Transverse colon (tissue), 4 donors: ENCODE results near the gene PRPF40B. TPM values are rescaled to one million over a fixed set of nuclear protein-coding genes. Genes with fewer than 3 reads are reported as not detected.
A peak's percentile ranks its signal among the peaks of the same experiment; 100 is the strongest.

Experiments used
- DNase-seq: peaks from one replicate; pipeline ENCODE4 v3.0.0-alpha.2; 2019
- H3K27ac ChIP-seq, 4 donors: fragments of 200-600 bp; sonication (generic); 2 replicates each; pipeline ENCODE4 v1.5.1; 2016 to 2018; ENCODE audit warnings: inconsistent platforms in 4 of 4
- H3K27me3 ChIP-seq: fragments of 200-600 bp; sonication (generic); 2 replicates; pipeline ENCODE4 v1.5.1; 2017; ENCODE audit warnings: inconsistent platforms
- H3K36me3 ChIP-seq, 4 donors: fragments of 200-600 bp; sonication (generic); 2 replicates each; pipeline ENCODE4 v1.5.1; 2017 to 2019; ENCODE audit warnings: inconsistent platforms in 4 of 4
- H3K4me1 ChIP-seq, 4 donors: fragments of 200-600 bp; sonication (generic); 2 replicates each; pipeline ENCODE4 v1.5.1; 2017 to 2020; ENCODE audit warnings: inconsistent platforms in 4 of 4
- H3K4me3 ChIP-seq, 4 donors: fragments of 200-600 bp; sonication (generic); 1 replicate in 1 of 4; 2 replicates in 3 of 4; pipeline versions ENCODE4 v1.5.1 to v1.6.1; 2017 to 2019; ENCODE audit warnings: inconsistent platforms in 4 of 4
- H3K9me3 ChIP-seq, 2 donors: fragments of 200-600 bp; sonication (generic); 2 replicates each; pipeline ENCODE4 v1.5.1; 2017 to 2019; ENCODE audit warnings: inconsistent platforms in 2 of 2
- EP300 ChIP-seq: sonication (generic); formaldehyde crosslinking; IDR thresholded peaks from one replicate; pipeline ENCODE4 v1.6.1; 2017; ENCODE audit warnings: antibody characterized with exemption, low read depth
- POLR2A ChIP-seq: fragments of 450-650 bp; IDR thresholded peaks from one replicate; pipeline ENCODE4 v1.6.1; 2016; ENCODE audit warnings: antibody characterized with exemption, mild to moderate bottlenecking, moderate library complexity
- POLR2AphosphoS5 ChIP-seq, 3 donors: sonication (generic); formaldehyde crosslinking; IDR thresholded peaks; one replicate each; pipeline ENCODE4 v1.6.1; 2016; ENCODE audit warnings: antibody characterized with exemption in 3 of 3
- WGBS, 2 donors: methylation state at CpG; one replicate each; pipeline ENCODE4 v1.1.5; 2018; ENCODE audit warnings: low coverage in 1 of 2; 5-methylcytosine and 5-hydroxymethylcytosine counted together
- in situ Hi-C, 4 donors: fragments of 200-750 bp; cut with MboI; loops; one replicate each; pipeline versions ENCODE4 v1.15.0 to v1.15.1; 2017; ENCODE audit warnings: low sequenced_read_pairs in 3 of 4, low pct_ligation_motif_present in 1 of 4, low pct_unique_long_range_greater_than_20kb in 1 of 4
- intact Hi-C: fragments of 100-400 bp; cut with DNase I; formaldehyde crosslinking; loops from one replicate; pipeline ENCODE4 v1.15.1; 2023; ENCODE audit warnings: low total_unique reads
- total RNA-seq, 4 donors: library from RNA; depleted of rRNA; stranded (reverse); fragments of >200 nt; gene quantifications; one replicate each; pipeline ENCODE4 v1.1.0, GENCODE V29; 2016
- TF ChIP-seq, protein P1 (sequence below), 5 experiments: fragments of 200-600 bp in 3 of 5; fragments of 450-650 bp in 2 of 5; sonication (generic) in 3 of 5; IDR thresholded peaks; 1 replicate in 2 of 5; 2 replicates in 3 of 5; pipeline ENCODE4 v1.5.1; 2016 to 2017; ENCODE audit warnings: antibody characterized with exemption in 5 of 5, inconsistent platforms in 3 of 5, mild to moderate bottlenecking in 2 of 5, moderate library complexity in 1 of 5

PRPF40B gene
- total RNA-seq, 4 donors from 2014 or later, result 3.7 to 12.7 (median 8.7) TPM

DNA sequence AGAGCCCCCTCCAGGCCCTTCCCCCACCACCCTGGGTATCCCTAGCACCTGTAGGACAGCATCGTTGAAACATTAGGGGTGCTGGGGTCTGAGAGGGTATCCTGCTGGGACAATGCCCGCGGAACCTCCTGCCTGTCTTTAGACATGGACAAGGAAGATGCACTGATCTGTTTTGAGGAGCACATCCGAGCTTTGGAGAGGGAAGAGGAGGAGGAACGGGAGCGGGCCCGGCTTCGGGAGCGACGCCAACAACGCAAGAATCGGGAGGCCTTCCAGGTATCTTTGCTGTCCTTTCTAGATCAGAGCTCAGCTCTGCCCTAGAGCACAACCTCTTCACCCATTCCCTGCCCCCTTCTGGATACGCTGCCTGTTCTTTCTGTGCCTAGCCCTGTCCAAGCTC lies 13.2 kb downstream of the PRPF40B start:
- Histone ChIP-seq H3K36me3 (no peaks in the 10 kb centered on the region), H3K4me1 (peaks cover 0 to 10% (median 8%) of the 10 kb centered on the region in 4 donors), H3K4me3 (no peak overlapping the region), H3K27ac (peak overlapping the region in 3 of 4 donors; percentile 3 to 69 (median 33)), H3K9me3 (no peaks in the 10 kb centered on the region), H3K27me3 (no peaks in the 10 kb centered on the region)
- WGBS, 2 donors, result 40 to 82% methylated on average over 1 to 13 of the region's 13 CpGs
- intact Hi-C loops (no loop called here), in situ Hi-C loops (no loop called here)
- no peak for DNase-seq
- TF ChIP-seq EP300 (no peak), POLR2A (no peak), POLR2AphosphoS5 (IDR thresholded peaks at IDR 0.05) (no peak)
- TF ChIP-seq, protein P1, sequence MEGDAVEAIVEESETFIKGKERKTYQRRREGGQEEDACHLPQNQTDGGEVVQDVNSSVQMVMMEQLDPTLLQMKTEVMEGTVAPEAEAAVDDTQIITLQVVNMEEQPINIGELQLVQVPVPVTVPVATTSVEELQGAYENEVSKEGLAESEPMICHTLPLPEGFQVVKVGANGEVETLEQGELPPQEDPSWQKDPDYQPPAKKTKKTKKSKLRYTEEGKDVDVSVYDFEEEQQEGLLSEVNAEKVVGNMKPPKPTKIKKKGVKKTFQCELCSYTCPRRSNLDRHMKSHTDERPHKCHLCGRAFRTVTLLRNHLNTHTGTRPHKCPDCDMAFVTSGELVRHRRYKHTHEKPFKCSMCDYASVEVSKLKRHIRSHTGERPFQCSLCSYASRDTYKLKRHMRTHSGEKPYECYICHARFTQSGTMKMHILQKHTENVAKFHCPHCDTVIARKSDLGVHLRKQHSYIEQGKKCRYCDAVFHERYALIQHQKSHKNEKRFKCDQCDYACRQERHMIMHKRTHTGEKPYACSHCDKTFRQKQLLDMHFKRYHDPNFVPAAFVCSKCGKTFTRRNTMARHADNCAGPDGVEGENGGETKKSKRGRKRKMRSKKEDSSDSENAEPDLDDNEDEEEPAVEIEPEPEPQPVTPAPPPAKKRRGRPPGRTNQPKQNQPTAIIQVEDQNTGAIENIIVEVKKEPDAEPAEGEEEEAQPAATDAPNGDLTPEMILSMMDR (IDR thresholded peaks at IDR 0.05), result no peak

DNA sequence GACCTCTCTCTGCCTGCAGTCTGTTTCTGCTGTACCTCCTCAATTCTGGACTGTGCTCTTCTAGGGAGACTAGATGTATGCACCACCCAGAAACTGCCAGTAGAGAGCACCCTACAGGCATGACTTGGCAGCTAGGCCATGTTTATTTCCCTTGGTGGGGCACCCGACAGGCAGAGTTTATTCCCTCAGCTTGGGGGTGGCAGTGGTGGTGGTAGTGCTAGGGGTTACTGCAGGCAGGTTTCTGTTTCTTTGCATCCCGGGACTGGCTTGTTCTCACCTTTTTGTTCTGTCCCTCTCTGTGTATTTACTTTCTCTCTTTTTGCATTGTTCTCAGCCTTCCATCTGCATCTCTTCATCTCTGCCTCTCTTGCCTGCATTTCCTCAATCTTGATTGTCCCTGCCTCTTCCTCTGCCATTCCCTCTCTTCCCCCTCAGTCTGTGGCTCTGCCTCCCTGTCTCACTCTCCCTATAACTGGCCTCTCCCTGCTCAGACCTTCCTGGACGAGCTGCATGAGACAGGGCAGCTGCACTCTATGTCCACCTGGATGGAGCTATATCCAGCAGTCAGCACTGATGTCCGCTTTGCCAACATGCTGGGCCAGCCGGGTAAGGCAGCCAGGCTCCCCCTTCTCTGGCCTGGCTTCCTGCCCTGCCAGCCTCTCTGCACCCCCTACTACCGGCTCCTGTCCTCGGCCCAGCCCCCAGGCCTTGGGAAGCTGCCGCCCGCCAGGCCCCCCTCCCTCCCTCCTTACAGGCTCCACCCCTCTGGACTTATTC lies 13.8 kb downstream of the PRPF40B start:
- WGBS, 2 donors, result 47% methylated on average over 3 to 9 of the region's 9 CpGs
- in situ Hi-C loops, result no loop called here
- no peaks in the 10 kb centered on the region for H3K36me3 ChIP-seq
- TF ChIP-seq, protein P1 (IDR thresholded peaks at IDR 0.05), result peak; percentile 59 to 60 (median 60)
- TF ChIP-seq POLR2AphosphoS5 (IDR thresholded peaks at IDR 0.05), result no peak
- H3K4me1 ChIP-seq, result peaks cover 0 to 10% (median 8%) of the 10 kb centered on the region in 4 donors
- intact Hi-C loops, result no loop called here
- no peak overlapping the region for H3K4me3 ChIP-seq
- peak overlapping the region in 3 of 4 donors; percentile 18 to 69 (median 33) for H3K27ac ChIP-seq
- no peaks in the 10 kb centered on the region for H3K9me3 ChIP-seq
- no peaks in the 10 kb centered on the region for H3K27me3 ChIP-seq
- peak; percentile 52 for DNase-seq

DNA sequence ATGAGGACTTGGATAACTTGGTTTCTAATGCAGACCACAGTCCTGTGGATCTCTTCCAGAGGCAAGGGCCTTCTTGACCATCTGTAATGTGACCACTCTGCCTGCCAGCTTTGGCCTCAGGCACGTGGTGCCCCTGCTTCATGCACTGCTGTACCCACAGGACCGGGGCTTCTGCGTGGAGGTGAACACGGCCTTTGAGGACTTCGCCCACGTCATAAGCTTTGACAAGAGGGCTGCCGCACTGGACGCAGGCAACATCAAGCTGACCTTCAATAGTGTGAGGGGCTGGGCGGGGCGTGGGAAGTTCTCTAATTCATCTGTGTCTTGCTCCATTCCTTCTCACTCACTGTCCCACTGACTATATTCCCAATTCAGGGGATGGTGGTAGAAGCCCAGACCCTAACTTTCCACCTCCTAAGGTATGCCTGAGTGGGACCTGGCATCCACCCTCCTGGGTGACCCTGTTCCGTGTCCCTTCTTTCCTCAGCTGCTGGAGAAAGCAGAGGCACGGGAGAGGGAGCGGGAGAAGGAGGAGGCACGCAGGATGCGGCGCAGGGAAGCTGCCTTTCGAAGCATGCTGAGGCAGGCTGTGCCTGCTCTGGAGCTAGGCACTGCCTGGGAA lies 18.5 kb downstream of the PRPF40B start:
- no peaks in the 10 kb centered on the region for H3K27me3 ChIP-seq
- TF ChIP-seq EP300, result no peak
- TF ChIP-seq, protein P1 (IDR thresholded peaks at IDR 0.05), result no peak
- TF ChIP-seq POLR2A, result no peak
- TF ChIP-seq POLR2AphosphoS5 (IDR thresholded peaks at IDR 0.05), result no peak
- no peaks in the 10 kb centered on the region for H3K9me3 ChIP-seq
- WGBS, 2 donors, result 88% methylated on average over 17 of the region's 17 CpGs; no CpG with 5 or more reads in 1 of the 2 donors
- intact Hi-C loops, result no loop called here
- in situ Hi-C loops, result loop anchor here in 3 of 4 donors (5.0 kb wide), 1 partner anchor 65 kb away; the partner anchor contains the start of gene FMNL3 (in 3 of the 3)
- no peak for DNase-seq
- H3K4me3 ChIP-seq, result no peak overlapping the region
- no peaks in the 10 kb centered on the region for H3K36me3 ChIP-seq
- no peak overlapping the region for H3K27ac ChIP-seq
- peaks cover 0 to 6% (median 5%) of the 10 kb centered on the region in 4 donors for H3K4me1 ChIP-seq

DNA sequence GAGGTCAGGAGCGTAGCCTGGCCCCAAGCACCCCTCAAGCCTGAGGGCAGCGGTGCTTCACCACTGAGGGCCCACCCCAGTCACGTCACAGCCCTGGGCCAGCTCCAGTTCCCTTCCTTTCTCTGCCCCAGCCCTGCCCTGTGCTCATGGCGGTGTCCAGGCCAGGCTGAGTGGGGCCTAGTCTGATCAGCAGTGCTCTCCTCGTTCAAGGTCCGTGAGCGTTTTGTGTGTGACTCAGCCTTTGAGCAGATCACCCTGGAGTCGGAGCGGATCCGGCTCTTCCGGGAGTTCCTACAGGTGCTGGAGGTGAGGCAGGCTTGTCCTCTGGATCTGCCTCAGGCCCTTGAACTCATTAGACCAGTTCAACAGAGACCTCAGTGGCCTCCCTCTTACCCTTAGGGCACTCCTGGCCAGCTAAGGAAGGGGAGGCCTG lies 19.0 kb downstream of the PRPF40B start:
- H3K27ac ChIP-seq, result no peak overlapping the region
- H3K4me1 ChIP-seq, result peaks cover 0 to 1% (median under 1%) of the 10 kb centered on the region in 4 donors
- in situ Hi-C loops, result loop anchor here in 3 of 4 donors (5.0 kb wide), 1 partner anchor 65 kb away; the partner anchor contains the start of gene FMNL3 (in 3 of the 3)
- DNase-seq, result no peak
- no peaks in the 10 kb centered on the region for H3K36me3 ChIP-seq
- 94% methylated on average over 6 of the region's 11 CpGs; no CpG with 5 or more reads in 1 of the 2 donors for WGBS, 2 donors
- no peaks in the 10 kb centered on the region for H3K27me3 ChIP-seq
- TF ChIP-seq, protein P1 (IDR thresholded peaks at IDR 0.05), result no peak
- TF ChIP-seq EP300 (no peak), POLR2AphosphoS5 (IDR thresholded peaks at IDR 0.05) (no peak), POLR2A (no peak)
- H3K4me3 ChIP-seq, result no peak overlapping the region
- no peaks in the 10 kb centered on the region for H3K9me3 ChIP-seq
- intact Hi-C loops, result no loop called here
